B cell (primary cell): ENCODE data around the gene UBAC1. TPM values are rescaled to one million over a fixed set of nuclear protein-coding genes. Genes with fewer than 3 reads are reported as not detected.
A peak's percentile ranks its signal among the peaks of the same experiment; 100 is the strongest.

Experiments
- ATAC-seq: fragments of 200-7000 bp; cut with Tn5 transposase; one replicate; pipeline ENCODE4 v1.10.0; 2021; ENCODE audit warnings: low read depth, mild to moderate bottlenecking, moderate number of reproducible peaks, moderate library complexity
- CTCF ChIA-PET: fragments of 350-600 bp; sonication (Branson Sonifier 250); formaldehyde crosslinking; loops from one replicate; lab custom pipeline; 2021; ENCODE audit warnings: antibody characterized with exemption, inconsistent platforms; lab: Charles Lee
- POLR2A ChIA-PET: fragments of 350-600 bp; sonication (Branson Sonifier 250); formaldehyde crosslinking; loops from one replicate; lab custom pipeline; 2021; ENCODE audit warnings: antibody characterized with exemption; lab: Charles Lee
- DNase-seq: peaks from one replicate; pipeline ENCODE4 v3.0.0; 2013
- H2AFZ ChIP-seq: 2 replicates; pipeline ENCODE4 v1.6.1; 2012; ENCODE audit warnings: mild to moderate bottlenecking, low read depth, low read length; ENCODE audit not compliant: insufficient read depth, poor library complexity, severe bottlenecking
- H3K27ac ChIP-seq, 2 donors: 1 replicate in 1 of 2; 2 replicates in 1 of 2; pipeline ENCODE4 v1.5.1; 2012 to 2013; ENCODE audit warnings: low read length in 2 of 2, mild to moderate bottlenecking in 2 of 2, moderate library complexity in 1 of 2
- H3K27me3 ChIP-seq, 4 experiments: fragments of 200-600 bp in 1 of 4; sonication (generic) in 1 of 4; replicated peaks in 1 of 4; 1 replicate in 2 of 4; 2 replicates in 2 of 4; pipeline versions ENCODE4 v1.6.1 to v1.7.0; 2013 to 2016; ENCODE audit warnings: low read length in 3 of 4, mild to moderate bottlenecking in 2 of 4, mixed read lengths in 1 of 4, moderate library complexity in 1 of 4; ENCODE audit not compliant: insufficient read depth in 4 of 4, control insufficient read depth in 3 of 4; ENCODE audit errors: control extremely low read depth in 1 of 4
- H3K36me3 ChIP-seq, 2 experiments: replicated peaks in 1 of 2; 1 replicate in 1 of 2; 2 replicates in 1 of 2; pipeline versions ENCODE4 v1.6.1 to v1.7.1; 2013; ENCODE audit warnings: low read length in 1 of 2; ENCODE audit not compliant: insufficient read depth in 2 of 2, control insufficient read depth in 1 of 2; ENCODE audit errors: control extremely low read depth in 1 of 2, extremely low read depth in 1 of 2
- H3K4me1 ChIP-seq, 2 donors: fragments of 200-600 bp in 1 of 2; sonication (generic) in 1 of 2; 1 replicate in 1 of 2; 2 replicates in 1 of 2; pipeline versions ENCODE4 v1.5.1 to v1.6.1; 2013 to 2017; ENCODE audit warnings: low read length in 2 of 2; ENCODE audit not compliant: control insufficient read depth in 2 of 2, insufficient read depth in 2 of 2
- H3K4me2 ChIP-seq: replicated peaks from 2 replicates; pipeline ENCODE3; 2012; ENCODE audit warnings: mild to moderate bottlenecking, low read depth, low read length; ENCODE audit not compliant: poor library complexity, severe bottlenecking
- H3K4me3 ChIP-seq, 5 experiments: fragments of 200-600 bp in 1 of 5; sonication (generic) in 1 of 5; 1 replicate in 3 of 5; 2 replicates in 2 of 5; pipeline versions ENCODE4 v1.5.1 to v1.7.0; 2011 to 2016; ENCODE audit warnings: low read length in 4 of 5, mild to moderate bottlenecking in 4 of 5, low read depth in 2 of 5, control low read depth in 1 of 5, moderate library complexity in 1 of 5; ENCODE audit not compliant: insufficient read depth in 1 of 5; ENCODE audit errors: control extremely low read depth in 1 of 5, extremely low read depth in 1 of 5
- H3K79me2 ChIP-seq: fragments of 200-600 bp; sonication (generic); one replicate; pipeline ENCODE4 v1.6.0; 2016; ENCODE audit warnings: low read length; ENCODE audit not compliant: control insufficient read depth, insufficient read depth
- H3K9ac ChIP-seq: fragments of 200-600 bp; sonication (generic); 2 replicates; pipeline ENCODE4 v1.6.1; 2017; ENCODE audit warnings: mild to moderate bottlenecking, low read length, moderate library complexity
- H3K9me3 ChIP-seq, 3 donors: one replicate each; pipeline versions ENCODE4 v1.6.1 to v1.7.1; 2013; ENCODE audit warnings: low read length in 2 of 3; ENCODE audit not compliant: control insufficient read depth in 2 of 3, insufficient read depth in 1 of 3; ENCODE audit errors: control extremely low read depth in 1 of 3
- H4K20me1 ChIP-seq: 2 replicates; pipeline ENCODE4 v1.6.0; 2012; ENCODE audit warnings: mild to moderate bottlenecking, low read length; ENCODE audit not compliant: insufficient read depth, control insufficient read depth, poor library complexity, severe bottlenecking
- H3K27ac Mint-ChIP-seq: one replicate; pipeline ENCODE4 v1.8.0; 2021; ENCODE audit warnings: mixed read lengths
- H3K27me3 Mint-ChIP-seq: one replicate; pipeline ENCODE4 v1.8.0; 2021; ENCODE audit warnings: mixed read lengths
- H3K4me1 Mint-ChIP-seq: one replicate; pipeline ENCODE4 v1.8.0; 2021; ENCODE audit warnings: mixed read lengths
- H3K4me3 Mint-ChIP-seq: one replicate; pipeline ENCODE4 v1.8.0; 2021; ENCODE audit warnings: mixed read lengths
- H3K9me3 Mint-ChIP-seq: one replicate; pipeline ENCODE4 v1.8.0; 2022; ENCODE audit warnings: mixed read lengths; ENCODE audit not compliant: insufficient read depth
- EZH2 ChIP-seq: IDR thresholded peaks from 2 replicates; pipeline ENCODE4 v1.6.1; 2012; ENCODE audit warnings: borderline replicate concordance, low read depth, mild to moderate bottlenecking, moderate library complexity, low read length; ENCODE audit not compliant: insufficient read depth, poor library complexity, severe bottlenecking
- WGBS: methylation state at CpG from one replicate; pipeline ENCODE4 v1.1.5; 2013; ENCODE audit warnings: missing lambda C conversion rate; ENCODE audit not compliant: insufficient coverage; 5-methylcytosine and 5-hydroxymethylcytosine counted together
- intact Hi-C: fragments of 100-400 bp; cut with micrococcal nuclease; formaldehyde crosslinking; loops from one replicate; pipeline ENCODE4 v1.10.0; 2022
- polyA plus RNA-seq: library from polyadenylated mRNA; depleted of rRNA; stranded (reverse); fragments of >200 nt; gene quantifications from 2 replicates; pipeline ENCODE4 v1.2.3, GENCODE V29; 2012
- total RNA-seq, 2 donors: library from RNA; stranded (reverse); fragments of 120-200 nt in 1 of 2; gene quantifications; 1 replicate in 1 of 2; 2 replicates in 1 of 2; pipeline versions ENCODE4 v1.2.3 to v1.2.4, GENCODE V29; 2013 to 2022
- TF ChIP-seq, protein P1 (sequence below): fragments of 200-600 bp; IDR thresholded peaks from one replicate; pipeline ENCODE4 v1.8.0; 2022; ENCODE audit warnings: antibody characterized with exemption, mild to moderate bottlenecking

UBAC1 gene
- total and polyA plus RNA-seq, 2 donors (not counting 1 experiment from before 2014, with no cell fraction given), result 30.8 to 31.1 TPM

DNA sequence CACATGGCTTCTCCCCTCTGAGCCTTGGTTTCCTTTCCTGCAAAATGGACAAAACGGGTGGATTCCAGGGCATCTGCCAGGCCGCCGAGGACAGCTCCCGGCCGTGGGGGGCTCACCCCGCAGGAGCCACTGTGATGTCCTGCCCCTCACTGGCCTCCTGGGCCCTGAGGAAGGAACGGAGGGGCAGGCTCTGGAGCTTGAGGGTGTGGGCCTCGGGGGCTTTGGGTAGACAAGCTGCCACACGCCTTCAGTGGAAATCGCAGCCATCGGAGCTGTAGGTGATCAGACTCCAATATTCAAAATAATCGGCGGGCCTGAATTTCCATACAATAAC, 32.2 kb upstream of the UBAC1 start:
- H3K4me1 Mint-ChIP-seq, result peaks cover 28% of the 10 kb centered on the region
- POLR2A ChIA-PET, result no interaction called here
- H3K4me1 ChIP-seq, result peaks cover 29 to 30% of the 10 kb centered on the region in 2 donors
- H3K4me3 ChIP-seq, result no peak overlapping the region
- H3K27me3 Mint-ChIP-seq, result no peaks in the 10 kb centered on the region
- intact Hi-C loops, result no loop called here
- H3K9ac ChIP-seq, result no peak overlapping the region
- no peaks in the 10 kb centered on the region for H4K20me1 ChIP-seq
- no peaks in the 10 kb centered on the region for H3K79me2 ChIP-seq
- CTCF ChIA-PET, result no interaction called here
- no peak for TF ChIP-seq EZH2
- TF ChIP-seq, protein P1, sequence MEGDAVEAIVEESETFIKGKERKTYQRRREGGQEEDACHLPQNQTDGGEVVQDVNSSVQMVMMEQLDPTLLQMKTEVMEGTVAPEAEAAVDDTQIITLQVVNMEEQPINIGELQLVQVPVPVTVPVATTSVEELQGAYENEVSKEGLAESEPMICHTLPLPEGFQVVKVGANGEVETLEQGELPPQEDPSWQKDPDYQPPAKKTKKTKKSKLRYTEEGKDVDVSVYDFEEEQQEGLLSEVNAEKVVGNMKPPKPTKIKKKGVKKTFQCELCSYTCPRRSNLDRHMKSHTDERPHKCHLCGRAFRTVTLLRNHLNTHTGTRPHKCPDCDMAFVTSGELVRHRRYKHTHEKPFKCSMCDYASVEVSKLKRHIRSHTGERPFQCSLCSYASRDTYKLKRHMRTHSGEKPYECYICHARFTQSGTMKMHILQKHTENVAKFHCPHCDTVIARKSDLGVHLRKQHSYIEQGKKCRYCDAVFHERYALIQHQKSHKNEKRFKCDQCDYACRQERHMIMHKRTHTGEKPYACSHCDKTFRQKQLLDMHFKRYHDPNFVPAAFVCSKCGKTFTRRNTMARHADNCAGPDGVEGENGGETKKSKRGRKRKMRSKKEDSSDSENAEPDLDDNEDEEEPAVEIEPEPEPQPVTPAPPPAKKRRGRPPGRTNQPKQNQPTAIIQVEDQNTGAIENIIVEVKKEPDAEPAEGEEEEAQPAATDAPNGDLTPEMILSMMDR, result no peak
- WGBS, result 81% methylated on average over 6 of the region's 13 CpGs
- no peak overlapping the region for H3K27ac ChIP-seq
- H3K27me3 ChIP-seq, result peaks cover 0 to 20% (median 2%) of the 10 kb centered on the region in 4 experiments
- no peak overlapping the region for H3K27ac Mint-ChIP-seq
- no peaks in the 10 kb centered on the region for H3K36me3 ChIP-seq
- peak overlapping the region; percentile 90 for H3K4me2 ChIP-seq
- ATAC-seq (no peak), DNase-seq (no peak)
- H3K9me3 ChIP-seq, result peaks cover 0 to 4% (median 0%) of the 10 kb centered on the region in 3 donors
- no peaks in the 10 kb centered on the region for H3K9me3 Mint-ChIP-seq
- peak overlapping the region; percentile 89 for H2AFZ ChIP-seq
- H3K4me3 Mint-ChIP-seq, result no peak overlapping the region

DNA sequence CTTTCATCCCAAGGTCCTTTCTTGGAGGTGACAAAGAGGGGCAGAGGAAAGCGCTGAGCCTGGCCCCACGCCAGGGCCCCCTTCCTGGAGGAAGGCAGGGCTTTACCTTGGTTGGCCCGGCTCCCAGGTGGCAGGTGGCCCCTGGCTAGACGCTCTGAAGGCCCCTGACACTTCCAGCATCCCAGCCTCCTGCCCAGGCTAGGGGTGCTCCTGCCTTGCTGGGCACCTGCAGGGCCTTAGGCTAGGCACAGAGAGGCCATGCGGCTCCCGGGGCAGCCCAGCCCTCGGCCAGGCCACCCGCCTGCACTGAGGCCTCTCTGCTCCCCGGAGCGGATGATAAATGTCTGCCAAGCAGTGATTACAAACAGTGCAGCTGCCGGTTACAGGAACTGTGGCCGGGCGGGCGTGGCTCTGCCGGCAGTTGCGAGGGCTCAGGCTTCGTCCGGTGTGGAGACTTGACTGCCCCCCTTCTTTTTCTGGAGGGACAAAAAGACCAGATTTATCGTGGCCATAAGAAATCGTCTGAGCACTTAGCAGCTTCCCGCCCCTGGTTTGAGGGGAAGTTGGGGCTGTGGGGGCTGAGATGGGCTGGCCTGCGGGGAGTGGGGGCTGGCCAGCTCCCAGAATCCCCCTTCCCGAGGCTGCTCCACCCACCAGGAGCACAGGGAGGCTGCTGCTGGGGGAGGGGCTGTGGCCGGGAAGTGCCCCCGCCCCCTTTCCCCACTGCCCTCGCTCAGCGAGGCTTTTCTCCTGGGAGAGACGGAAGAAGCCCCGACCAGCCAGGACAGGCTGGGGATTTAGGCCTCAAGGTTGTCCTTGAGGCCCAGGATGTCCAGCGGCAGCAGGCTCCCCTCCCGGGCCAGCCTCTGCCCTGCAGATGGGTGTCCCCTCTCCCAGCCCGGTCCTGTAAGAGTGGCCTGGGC, 31.6 kb upstream of the UBAC1 start:
- no peak for TF ChIP-seq EZH2
- TF ChIP-seq, protein P1, result no peak
- Histone ChIP-seq H3K9ac (peak overlapping the region; percentile 62), H2AFZ (peak overlapping the region; percentile 89), H3K9me3 (peaks cover 0 to 4% (median 0%) of the 10 kb centered on the region in 3 donors), H3K36me3 (no peaks in the 10 kb centered on the region), H3K4me1 (peaks cover 29 to 30% of the 10 kb centered on the region in 2 donors), H3K27ac (peak overlapping the region; percentile 41 to 67), H3K79me2 (no peaks in the 10 kb centered on the region), H3K27me3 (peaks cover 0 to 26% (median 2%) of the 10 kb centered on the region in 4 experiments), H3K4me3 (peak overlapping the region in 4 of 5 experiments; percentile 8 to 55 (median 38)), H3K4me2 (peak overlapping the region; percentile 90), H4K20me1 (no peaks in the 10 kb centered on the region)
- 18% methylated on average over 29 of the region's 32 CpGs for WGBS
- DNase-seq, result peak; percentile 57
- CTCF ChIA-PET, result no interaction called here
- peak; percentile 54 for ATAC-seq
- Mint-ChIP-seq H3K9me3 (no peaks in the 10 kb centered on the region), H3K27me3 (no peaks in the 10 kb centered on the region), H3K4me1 (peaks cover 28% of the 10 kb centered on the region), H3K27ac (peak overlapping the region; percentile 86), H3K4me3 (peak overlapping the region; percentile 70)
- intact Hi-C loops, result no loop called here
- POLR2A ChIA-PET, result interaction anchor here (0.5 kb wide), 1 partner anchor 51 kb away, joined by 3 read pairs; no protein-coding TSS in a partner anchor
